Dedifferentiated amniotic fluid mesenchymal stem cell (primary cell): ENCODE results near the gene YAP1.
A peak's percentile ranks its signal among the peaks of the same experiment; 100 is the strongest.

Source experiments
- DNase-seq: peaks from one replicate; pipeline ENCODE4 v3.0.0-alpha.2; 2016; ENCODE audit errors: extremely low spot score

YAP1 gene

DNA sequence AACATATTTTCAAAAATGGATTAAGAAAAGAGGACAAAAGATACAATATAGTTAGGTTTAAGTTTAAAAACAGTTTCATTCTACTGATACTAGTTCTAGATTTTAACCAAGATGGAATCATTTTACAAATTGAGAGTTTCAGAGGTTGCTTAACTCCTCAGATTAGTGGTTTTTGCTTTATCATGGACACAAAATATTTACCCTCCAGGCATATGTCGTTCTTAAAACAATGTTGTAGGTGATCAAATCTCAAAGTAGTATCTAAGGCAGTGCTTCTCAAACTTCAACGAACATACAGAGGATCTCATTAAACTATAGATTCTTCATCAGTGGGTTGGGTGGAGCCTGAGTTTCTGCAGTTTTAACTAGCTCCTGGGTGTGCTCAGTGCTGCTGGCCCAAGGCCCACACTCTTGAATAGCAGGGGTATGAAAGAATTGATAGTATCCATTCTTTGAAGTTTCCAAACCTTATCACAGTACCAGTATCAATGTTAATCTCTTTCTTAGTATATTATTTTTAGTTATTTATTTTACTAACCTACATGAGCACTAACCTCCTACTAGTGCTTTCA is 48.0 kb downstream of the YAP1 start:
- DNase-seq, result peak; percentile 42

DNA sequence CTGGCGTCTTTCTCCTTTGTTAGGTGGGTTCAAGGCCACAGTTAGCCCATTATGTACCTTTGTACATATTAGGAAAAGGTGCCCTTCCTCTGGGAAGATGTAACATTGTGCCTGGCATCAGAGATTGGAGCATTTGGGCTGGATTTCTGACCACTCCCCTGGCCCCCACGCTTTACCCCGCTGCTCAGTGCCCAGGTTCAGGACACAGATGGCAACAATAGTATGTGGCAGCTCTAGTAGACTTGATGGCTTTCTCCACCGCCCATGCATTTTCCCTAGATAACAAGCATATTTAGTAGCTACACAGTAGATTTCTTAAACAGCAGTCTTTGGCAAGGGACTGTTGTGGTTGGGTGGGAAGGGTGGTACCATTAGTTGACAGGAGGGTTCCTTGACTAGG is 53.1 kb downstream of the YAP1 start:
- no peak for DNase-seq

DNA sequence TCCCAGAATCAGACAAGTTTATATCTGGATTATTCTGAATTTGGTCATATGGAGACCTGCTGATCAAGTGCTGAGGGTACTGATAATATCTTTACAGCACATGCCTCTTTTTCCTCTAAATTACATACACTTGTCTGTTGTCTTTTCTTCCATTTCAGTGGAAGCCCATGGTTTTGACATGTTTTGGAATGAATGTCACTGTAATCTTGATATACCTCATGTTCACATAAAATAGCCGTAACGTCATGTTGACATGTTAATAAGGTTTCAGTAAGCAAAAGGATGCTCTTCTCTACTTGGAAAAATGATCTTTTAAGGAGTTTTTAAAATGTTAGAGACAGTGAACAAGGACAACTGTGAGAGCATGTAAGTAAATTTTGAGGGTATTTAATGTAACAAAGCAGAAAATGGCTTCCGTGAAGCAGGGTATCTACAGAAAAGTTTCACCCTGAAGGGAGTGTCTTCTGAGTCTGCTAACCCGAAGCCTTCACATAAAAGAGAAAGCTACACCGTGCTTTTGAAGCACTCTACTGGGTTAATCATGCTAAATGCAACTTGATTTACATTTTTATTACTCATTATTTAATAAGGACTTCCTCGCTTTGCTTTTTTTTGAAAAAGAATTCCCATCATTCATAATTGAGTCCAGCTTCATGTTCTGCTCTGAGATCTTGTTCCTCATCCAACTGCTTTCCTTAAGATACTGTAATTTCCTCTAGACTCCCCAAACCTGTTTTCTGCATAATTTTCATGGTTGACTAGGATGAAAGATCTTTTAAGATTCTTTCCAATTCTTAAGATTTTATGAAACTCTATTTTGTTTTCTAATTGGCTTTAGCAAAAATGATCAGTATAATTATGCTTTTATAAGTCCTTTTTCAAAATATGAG is 56.2 kb downstream of the YAP1 start:
- DNase-seq, result no peak

DNA sequence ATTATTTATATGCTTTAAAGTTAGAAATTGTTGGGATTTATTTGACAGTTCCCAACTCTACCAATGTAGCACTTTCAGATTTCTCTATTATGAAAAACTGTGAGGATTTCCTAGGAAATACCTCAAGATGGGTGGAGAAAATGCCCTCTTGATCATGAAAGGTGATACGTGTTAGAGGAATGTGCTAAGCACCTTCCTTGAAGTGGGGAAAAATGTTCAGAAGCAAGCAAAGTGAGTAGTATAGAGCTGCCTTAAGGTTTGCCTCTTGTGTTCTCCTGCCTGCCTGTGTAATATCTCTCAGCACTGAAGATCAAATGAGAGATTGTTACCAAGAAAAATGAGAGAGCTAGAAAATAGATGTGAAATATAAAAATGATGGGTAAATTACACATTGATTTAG is 58.2 kb downstream of the YAP1 start:
- no peak for DNase-seq

DNA sequence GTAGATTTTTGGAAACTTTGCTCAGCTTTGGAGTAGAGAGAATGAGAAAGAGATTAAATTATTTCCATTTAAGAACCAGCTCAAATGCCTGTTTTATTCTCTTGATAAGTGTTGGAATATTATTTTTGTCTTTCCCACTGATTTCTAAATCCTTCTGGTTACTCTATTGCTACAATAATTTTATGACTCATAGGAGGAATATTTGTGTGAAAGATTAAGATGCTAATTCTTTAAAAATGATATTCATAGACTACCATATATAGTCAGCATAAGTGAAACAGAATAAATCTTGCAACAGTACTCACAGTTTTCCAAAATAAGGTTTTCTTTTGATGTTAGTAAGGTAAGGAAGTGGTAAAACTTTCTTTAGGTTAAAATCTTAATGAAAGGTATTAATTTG is 60.9 kb downstream of the YAP1 start:
- peak; percentile 58 for DNase-seq

DNA sequence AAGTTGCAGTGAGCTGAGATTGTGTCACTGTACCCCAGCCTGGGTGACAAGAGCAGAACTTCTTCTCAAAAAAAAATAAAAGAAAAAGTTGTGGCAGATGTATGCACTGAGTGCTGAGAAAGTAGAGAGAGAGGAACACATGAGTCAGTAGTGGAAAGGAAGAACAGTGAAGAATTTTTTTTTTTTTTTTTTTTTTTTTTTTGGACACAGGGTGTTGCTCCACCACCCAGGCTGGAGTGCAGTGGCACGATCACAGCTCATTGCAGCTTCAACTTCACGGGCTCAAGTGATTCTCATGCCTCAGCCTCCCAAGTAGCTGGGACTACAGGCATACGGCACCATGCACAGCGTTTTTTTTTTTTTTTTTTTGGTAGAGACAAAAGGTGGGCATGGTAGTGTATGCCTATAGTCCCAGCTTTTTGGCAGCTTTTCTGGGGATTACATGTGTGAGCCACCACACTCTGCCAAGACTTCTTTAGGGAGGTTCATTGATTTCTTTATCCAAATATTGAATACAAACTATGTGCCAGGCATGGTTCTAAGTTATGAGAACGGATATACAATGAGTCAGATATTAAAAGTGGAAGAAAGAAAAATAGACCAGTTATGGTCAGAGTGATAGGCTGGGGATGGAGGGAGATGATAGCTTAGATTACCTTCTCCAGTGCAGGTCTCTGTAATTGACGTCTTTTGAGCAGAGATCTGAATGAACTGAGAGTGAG is 62.0 kb downstream of the YAP1 start:
- peak; percentile 27 for DNase-seq

DNA sequence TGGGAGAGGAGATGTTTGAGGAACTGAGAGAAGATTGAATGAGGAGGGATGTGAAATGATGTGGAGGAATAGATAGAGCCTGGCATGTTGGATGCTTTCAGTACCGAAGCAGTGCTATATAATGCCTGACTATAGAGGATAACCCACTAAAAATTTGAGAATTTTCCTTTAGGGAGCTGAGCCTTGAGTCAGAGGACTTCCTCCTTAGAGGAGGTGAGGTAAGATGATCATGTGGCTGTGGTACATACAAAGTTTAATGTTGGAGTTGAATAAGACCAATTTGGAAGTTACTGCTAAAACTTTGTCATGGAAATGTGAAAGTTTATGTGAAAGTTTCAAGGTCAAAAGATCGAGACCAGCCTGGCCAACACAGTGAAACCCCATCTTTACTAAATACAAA is 66.9 kb downstream of the YAP1 start:
- no peak for DNase-seq

DNA sequence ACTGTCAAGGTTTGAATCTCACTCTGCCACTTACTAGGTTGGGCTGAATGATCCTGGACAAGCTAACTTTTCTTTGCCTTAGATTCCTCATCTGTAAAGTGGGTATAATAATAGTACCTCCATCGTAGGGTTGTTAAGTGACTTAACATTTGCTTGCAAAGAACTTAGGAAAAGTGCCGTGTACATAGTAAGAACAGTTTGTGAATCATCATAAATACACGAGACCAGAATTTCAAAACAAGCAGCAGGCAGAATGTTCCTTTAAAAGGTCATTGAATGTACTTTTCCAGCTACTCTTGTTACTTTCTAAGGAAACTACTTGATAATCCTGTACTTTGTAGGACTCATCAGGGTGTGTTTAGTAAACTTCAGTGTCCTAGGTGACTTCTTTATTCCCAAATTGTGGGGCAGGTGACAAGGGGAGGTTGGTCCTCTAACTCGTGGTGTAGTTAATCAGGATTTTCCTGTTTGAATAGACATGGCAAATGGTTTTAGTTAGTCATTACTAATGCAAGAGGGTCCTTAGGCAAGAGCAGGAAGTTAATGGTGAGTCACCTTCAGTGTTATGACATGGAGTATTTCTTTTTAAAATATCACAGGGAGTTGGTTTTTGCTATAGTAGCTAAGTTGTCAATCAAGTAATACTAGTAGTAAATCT is 67.9 kb downstream of the YAP1 start:
- DNase-seq, result peak; percentile 75

DNA sequence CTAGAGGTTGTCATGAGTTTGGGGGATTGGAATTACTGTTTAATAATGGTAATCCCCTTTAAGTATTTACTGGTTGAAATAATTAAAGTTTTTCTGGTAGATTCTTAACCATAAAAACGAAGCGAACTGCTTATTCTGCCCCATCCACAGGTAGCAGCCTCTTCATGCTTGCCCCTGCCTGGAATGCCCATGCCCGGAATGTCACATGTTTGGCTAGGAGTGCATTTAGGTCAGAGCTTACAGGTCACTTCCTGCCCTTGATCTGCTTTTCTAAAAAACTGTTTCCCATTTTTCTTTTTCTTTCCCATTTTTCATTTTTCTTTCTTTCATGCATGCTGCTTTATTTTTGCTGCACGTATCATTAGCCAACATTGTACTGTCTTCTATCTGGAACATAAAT is 69.1 kb downstream of the YAP1 start:
- no peak for DNase-seq

DNA sequence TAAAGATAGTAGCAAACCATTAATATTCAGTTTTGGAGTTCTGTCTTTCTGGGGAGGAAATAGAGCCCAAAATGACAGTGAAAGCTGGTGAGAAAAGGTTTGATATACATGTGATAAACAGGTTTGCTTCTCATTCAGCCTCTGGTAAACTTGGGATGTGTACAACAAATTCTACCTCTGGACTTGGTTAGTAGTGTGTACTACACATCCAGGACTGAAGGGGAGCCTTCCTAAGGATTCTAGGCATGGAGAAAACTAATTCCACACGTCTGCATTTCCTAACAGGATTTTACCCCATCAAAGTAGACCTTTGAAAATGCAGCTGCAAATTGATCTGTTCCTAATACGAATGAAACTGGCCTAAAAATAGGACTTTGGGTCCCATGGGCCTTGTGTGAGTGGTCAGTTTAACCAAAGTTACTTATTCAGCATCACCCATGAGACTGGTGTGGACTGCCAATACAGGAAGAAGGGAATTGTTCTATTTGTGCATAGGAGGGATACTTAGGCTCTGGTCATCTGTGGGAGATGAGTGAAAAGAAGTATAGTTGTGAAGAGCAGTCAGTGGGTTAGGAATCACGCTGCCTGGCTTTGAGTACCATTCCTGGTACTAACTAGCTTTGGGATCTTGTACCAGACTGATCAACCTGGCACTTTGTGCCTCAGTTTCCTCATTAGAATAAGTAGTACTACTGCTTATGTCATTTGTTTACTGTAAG is 74.2 kb downstream of the YAP1 start:
- DNase-seq, result no peak

DNA sequence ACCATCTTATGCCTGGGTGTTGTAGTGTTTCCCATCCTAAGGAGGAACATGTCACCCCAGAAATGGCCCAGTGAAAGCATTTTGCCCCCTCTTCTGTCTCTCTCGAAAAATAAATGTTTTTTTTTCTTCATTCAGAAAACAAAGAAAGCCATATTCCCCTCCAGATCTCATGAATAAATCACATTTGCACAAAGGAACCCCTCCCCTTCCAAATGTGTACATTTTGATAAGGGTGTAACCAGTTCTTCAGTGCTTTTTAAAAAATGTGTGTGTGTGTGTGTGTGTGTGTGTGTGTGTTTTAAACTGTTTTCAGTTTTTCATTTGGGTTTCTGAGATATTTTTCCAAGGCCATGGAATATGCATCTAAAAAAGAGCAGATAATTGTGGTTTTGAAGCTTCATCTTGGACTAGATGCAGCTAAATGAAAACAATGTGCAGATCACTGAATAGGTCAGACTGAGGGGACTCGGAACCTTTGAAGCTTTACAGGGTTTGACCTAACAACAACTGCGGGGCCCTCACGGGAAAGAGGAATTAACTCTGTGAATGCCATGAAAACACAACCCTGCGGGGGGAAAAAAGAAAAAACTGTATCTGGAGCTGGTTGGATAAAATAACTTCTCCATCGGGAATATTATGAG is 76.4 kb downstream of the YAP1 start:
- DNase-seq, result no peak

DNA sequence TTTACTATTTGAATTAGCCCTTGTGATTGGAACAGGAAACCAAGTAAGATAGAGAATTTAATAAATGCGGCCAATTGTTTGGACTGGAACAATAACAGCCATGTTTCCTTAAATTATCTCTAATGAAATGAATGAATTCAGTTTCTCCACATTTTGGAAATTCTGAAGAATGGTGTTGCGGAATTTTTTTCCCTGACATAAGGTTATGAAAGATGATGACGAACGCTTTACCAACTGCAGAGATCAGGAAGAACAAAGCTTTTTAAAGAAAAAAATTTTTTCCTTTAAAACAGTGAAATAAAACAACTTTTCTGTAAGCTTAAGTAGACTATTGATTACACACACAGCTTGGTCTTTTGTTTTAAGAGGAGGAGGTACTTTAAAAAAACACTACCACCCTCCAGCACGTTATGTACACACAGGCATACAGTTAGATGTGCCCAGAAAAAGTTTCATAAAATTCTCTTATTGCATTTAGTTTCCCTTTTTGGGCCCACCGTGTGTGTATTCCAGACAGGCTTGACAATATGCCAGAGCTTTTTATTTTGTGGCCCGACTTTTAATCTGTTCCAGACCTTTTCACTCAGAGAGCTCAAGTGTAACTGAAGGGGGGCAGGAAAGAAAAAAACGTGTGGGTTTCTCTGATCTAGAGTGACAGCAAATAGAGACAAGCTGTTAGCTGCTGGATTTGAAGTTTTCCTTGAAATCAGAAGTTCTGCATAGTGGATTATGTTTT is 77.3 kb downstream of the YAP1 start:
- DNase-seq, result peak; percentile 81

DNA sequence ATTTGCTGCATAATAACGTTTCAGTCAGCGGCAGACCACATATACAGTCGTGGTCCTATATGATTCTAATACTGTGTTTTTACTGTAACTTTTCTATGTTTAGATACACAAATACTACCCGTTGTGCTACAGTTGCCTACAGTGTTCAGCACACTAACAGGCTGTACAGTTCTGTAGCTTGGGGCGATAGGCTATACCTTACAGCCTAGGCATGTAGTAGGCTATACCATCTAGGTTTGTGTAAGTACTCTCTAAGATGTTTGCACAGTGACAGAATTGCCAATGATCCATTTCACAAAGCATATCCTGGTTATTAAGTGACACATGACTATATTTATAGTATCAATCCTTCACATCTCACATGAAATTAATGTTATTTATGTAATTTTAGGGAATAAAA is 78.2 kb downstream of the YAP1 start:
- DNase-seq, result no peak

DNA sequence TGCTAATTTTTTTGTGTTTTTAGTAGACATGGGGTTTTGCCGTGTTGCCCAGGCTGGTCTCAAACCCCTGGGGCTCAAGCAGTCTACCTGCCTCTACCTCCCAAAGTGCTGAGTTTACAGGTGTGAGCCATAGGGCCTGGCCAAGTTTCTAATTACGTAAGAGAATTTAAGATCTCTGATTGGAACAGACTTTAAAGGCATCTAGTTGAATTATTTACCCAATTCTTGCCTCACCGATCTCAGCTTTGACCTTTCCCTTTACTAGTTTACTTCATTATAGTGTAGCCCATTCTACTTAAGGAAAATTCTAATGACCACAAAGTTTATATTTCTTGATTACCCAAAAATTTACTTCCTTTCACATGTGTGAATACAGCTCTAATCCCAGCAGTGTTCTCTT is 81.6 kb downstream of the YAP1 start:
- no peak for DNase-seq

DNA sequence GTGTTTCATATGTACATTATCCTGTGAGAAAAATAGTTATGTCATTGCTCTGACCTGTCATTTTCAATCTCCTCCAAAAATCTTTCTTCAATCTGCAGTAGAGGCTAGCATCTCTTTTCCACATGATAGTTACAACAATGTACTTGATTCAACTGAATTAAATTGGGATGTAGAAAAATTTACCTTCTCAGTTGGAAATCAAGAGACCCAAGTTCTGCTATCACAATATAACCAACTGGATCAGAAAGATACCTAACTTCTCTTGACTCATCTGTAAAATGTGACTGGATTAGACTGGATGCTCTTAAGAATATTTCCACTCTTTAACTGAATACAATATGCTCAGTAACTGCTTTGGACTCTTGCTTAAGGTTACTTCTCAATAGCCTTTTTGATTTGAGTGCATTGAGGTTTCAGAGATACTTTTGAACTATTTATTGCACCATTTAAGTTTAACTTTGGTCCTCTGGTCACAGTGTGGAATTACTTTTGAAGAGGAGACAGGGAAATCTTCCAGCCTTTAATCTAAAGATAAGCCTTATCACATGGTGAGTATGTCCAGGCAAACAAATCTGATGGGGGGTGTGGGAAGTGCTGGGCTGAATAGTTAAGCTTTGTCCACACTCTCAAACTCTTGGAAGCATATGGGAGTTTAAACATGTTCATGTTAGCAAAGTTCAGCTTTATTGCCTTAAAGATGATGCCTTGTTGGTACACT is 82.3 kb downstream of the YAP1 start:
- no peak for DNase-seq

DNA sequence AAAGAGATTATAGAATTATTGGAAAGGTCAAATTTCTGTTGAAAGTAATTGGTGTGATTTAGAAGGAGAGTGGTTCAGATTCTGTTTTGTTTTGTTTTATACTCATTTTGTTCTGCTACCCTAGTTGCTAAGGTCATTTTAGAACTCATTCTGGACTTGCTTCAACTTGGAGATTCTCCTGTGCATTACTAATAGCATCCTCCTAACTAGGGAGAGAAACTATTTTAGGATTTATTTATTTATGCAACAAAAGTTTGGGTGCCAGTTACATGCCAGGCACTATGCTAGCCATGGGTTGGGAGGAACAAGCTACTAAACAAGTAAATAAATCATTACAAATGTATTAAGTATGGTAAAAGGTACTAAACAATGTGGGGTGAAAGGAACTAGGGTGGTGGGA is 84.0 kb downstream of the YAP1 start:
- DNase-seq, result no peak

DNA sequence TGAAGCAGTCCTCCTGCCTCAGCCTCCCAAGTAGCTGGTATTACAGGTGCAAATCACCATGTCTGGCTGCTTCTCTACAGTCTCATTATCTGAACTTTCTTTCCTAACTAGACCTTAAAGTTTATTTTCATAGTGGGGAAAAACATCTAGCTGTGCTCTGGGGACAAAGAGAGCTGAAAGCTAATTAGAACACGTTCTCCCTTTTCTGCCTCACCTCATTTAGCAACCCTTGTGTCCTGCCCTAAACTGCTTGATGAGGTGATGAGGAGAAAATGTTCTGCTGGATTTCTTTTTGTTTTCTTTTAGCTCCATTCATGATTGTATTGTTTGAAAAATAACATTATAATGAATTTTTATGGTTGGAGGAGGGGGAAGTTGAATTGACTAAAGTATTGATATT is 84.7 kb downstream of the YAP1 start:
- no peak for DNase-seq

DNA sequence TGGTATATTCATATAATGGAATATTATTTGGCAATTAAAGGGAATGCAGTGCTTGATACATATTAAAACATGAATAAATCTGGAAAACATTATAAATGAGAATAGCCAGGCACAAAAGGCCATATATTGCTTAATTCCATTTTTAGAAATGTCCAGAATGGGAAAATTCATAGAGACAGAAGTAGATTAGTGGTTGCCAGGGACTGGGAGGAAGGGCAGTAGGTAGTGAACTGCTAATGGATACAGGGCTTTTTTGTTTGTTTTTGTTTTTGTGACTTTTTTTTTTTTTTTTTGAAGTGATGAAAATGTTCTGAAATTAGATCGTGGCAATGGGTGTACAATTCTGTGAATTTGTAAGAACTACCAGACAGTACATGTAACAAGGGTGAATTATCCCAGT is 86.1 kb downstream of the YAP1 start:
- DNase-seq, result no peak

DNA sequence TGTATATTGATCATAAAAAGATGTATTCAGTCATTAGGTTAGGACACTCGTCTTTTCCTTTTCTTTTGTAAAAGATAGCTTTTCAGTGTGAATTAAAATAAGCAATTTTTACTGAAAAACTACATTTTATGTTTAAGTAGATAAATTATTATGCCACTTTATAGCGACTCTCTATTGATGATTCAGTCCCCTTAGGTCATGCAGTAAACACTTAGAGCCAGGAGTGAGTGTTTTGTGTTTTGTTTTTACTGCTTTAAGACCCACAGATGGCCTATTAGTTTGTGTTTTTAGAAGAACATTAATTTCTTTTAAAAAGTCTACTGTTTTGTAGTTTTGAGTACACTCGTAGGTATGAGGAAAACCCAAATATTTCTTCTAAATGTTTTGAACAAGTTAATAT is 86.6 kb downstream of the YAP1 start:
- DNase-seq, result no peak

DNA sequence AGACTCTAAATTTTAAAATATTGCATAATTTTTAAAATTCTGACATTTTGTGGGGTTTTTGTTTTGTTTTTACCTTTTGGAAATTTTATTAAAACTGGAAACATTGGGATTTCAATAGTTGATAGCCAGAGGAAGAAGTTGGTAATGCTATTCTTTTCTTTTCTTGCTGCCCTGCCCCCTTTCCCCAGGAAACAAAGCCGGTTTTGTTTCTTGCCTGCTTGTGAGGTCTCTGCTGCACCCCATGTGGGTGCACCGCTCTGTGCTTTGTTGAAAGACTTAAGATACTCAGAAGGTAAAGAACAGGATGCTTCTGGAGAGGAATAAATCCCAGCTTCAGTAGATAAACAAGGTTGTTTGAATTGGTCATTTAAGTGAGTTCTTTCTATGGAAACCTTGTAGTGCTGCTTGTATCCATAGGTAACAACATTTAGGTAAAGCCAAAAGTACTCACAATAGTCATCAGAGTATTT is 87.5 kb downstream of the YAP1 start:
- no peak for DNase-seq
